Measurements from ENCODE around the gene FAM222A. TPM values are rescaled to one million over a fixed set of nuclear protein-coding genes. Genes with fewer than 3 reads are reported as not detected.

The FAM222A gene
- total RNA-seq, 4 donors from 2014 or later = 0.34 to 3.5 (median 1.7) TPM; not detected in 1

DNA sequence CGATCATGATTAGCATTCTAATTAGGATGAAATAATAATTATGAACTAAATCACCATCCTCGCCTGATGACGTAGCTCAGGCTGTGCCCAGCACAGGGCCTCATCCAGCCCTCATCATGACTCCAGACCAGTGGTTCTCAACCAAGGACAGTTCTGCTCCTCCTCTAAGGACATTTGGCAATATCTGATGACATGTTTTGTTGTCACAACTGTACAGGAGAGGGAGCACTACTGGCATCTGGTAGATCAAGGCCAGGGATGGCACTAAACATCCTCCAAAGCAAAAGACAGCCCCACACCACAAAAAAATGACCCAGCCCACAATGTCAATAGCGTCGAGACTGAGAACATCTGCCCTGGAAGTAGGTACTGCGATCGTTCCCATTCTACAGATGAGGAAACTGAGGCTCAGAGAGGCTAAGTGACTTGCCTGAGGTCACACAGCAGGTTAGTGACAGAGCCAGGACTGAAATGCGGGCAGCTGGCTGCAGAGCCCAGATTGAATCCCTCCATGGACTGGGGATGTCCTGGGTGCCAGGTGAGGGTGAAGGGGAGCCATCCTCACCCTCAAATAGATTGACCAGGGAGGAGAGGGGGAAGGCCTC lies 104.1 kb downstream of the FAM222A start:
- no peak for DNase-seq
- H3K4me3 ChIP-seq = no peak overlapping the region
- no peaks in the 10 kb centered on the region for H3K36me3 ChIP-seq
- no peaks in the 10 kb centered on the region for H3K9me3 ChIP-seq
- no peak overlapping the region for H3K27ac ChIP-seq
- intact Hi-C loops (cut with DNase I; ENCODE audit: low total_unique reads) = no loop called here
- H3K4me1 ChIP-seq = no peaks in the 10 kb centered on the region
- no peaks in the 10 kb centered on the region for H3K27me3 ChIP-seq
- TF ChIP-seq, protein P1, sequence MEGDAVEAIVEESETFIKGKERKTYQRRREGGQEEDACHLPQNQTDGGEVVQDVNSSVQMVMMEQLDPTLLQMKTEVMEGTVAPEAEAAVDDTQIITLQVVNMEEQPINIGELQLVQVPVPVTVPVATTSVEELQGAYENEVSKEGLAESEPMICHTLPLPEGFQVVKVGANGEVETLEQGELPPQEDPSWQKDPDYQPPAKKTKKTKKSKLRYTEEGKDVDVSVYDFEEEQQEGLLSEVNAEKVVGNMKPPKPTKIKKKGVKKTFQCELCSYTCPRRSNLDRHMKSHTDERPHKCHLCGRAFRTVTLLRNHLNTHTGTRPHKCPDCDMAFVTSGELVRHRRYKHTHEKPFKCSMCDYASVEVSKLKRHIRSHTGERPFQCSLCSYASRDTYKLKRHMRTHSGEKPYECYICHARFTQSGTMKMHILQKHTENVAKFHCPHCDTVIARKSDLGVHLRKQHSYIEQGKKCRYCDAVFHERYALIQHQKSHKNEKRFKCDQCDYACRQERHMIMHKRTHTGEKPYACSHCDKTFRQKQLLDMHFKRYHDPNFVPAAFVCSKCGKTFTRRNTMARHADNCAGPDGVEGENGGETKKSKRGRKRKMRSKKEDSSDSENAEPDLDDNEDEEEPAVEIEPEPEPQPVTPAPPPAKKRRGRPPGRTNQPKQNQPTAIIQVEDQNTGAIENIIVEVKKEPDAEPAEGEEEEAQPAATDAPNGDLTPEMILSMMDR (IDR thresholded peaks at IDR 0.05) = no peak
- no peak for TF ChIP-seq POLR2A (IDR thresholded peaks at IDR 0.05)

DNA sequence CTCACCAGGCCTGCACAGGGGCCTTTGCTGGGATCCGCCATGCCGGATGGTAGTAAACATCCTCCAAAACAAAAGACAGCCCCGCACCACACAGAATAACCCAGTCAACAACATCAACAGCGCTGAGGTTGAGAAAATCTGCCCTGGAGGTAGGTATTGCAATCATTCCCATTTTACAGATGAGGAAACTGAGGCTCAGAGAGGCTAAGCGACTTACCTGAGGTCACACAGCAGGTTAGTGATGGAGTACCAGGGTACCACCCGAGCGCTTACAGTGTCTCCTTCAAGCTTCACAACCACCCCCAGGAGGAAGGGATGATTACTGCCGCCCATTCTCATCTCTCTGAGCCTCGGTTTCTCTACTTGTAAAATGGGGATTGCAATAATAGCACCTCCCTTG lies 104.6 kb downstream of the FAM222A start:
- Histone ChIP-seq H3K4me1 (no peaks in the 10 kb centered on the region), H3K9me3 (no peaks in the 10 kb centered on the region), H3K36me3 (no peaks in the 10 kb centered on the region), H3K27me3 (no peaks in the 10 kb centered on the region), H3K27ac (no peak overlapping the region), H3K4me3 (no peak overlapping the region)
- TF ChIP-seq, protein P1 (IDR thresholded peaks at IDR 0.05) = no peak
- TF ChIP-seq POLR2A (IDR thresholded peaks at IDR 0.05) = no peak
- DNase-seq = no peak
- intact Hi-C loops (cut with DNase I; ENCODE audit: low total_unique reads) = no loop called here

DNA sequence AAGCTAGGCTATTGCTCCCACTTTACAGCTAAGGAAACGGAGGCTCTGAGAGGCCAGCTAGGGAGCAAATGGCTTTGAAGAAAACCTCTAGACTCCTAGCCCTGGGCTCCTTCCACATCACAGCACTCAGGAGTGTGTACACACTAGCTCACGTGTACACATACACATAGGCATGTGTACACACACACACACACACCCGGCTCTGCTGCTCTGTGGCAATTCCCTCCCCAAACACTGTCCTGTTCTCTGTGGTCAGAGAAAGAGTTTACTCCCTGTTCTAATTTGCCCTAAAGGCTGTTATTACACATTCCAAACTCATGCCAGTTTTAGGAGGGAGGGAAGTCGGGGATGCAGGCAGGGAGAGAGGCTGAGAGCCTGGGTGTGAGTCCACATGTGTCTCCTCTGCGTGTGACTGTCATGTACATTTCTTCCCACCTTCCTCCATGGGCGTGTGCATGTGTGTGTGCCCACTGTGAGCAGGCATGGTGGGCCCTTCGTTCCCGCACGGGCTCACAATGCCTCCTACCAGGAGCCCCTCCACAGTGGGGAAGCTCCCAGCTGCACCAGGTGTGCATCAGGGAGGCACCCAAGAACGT lies 105.4 kb downstream of the FAM222A start:
- no peak overlapping the region for H3K4me3 ChIP-seq
- H3K4me1 ChIP-seq = no peaks in the 10 kb centered on the region
- no peaks in the 10 kb centered on the region for H3K36me3 ChIP-seq
- no peak for TF ChIP-seq POLR2A (IDR thresholded peaks at IDR 0.05)
- TF ChIP-seq, protein P1 (IDR thresholded peaks at IDR 0.05) = no peak
- H3K27ac ChIP-seq = no peak overlapping the region
- intact Hi-C loops (cut with DNase I; ENCODE audit: low total_unique reads) = no loop called here
- DNase-seq = no peak
- H3K27me3 ChIP-seq = no peaks in the 10 kb centered on the region
- no peaks in the 10 kb centered on the region for H3K9me3 ChIP-seq

Other genes starting within 250 kb of the FAM222A start
- gene KCTD10, start 236.5 kb upstream of the FAM222A start, total RNA-seq = 10 to 100 TPM; 38.2 to 88.4 (median 63.6) TPM
- 10 to 100 TPM; 14.7 to 64.2 (median 30.7) TPM for gene UBE3B, start 236.2 kb upstream of the FAM222A start, total RNA-seq
- 100 to 1,000 TPM in 1 of 4 donors, 10 to 100 TPM in 3; 15.0 to 234 (median 21.5) TPM for gene MMAB, start 140.3 kb upstream of the FAM222A start, total RNA-seq
- gene MVK, start 140.0 kb upstream of the FAM222A start, total RNA-seq = 10 to 100 TPM in 2 of 4 donors, 1 to 10 TPM in 1, under 1 TPM in 1; 0.26 to 17.1 (median 11.4) TPM
- under 1 TPM in 2 of 4 donors, not detected in 2; 0.34 to 0.55 TPM for gene TRPV4, start 119.6 kb downstream of the FAM222A start, total RNA-seq
- gene GLTP, start 166.7 kb downstream of the FAM222A start, total RNA-seq = 10 to 100 TPM in 3 of 4 donors, 1 to 10 TPM in 1; 8.7 to 53.9 (median 24.6) TPM
- 10 to 100 TPM in 3 of 4 donors, 1 to 10 TPM in 1; 5.9 to 19.0 (median 12.8) TPM for gene TCHP, start 186.4 kb downstream of the FAM222A start, total RNA-seq

All from uterus (tissue), 4 donors.